HS-5 (cell line): Measurements from ENCODE around the gene CDKL2.
A peak's percentile ranks its signal among the peaks of the same experiment; 100 is the strongest.
"Not testable (repeated sequence)": the region's sequence is repeated elsewhere in the genome, so short reads cannot be mapped to it uniquely, and the experiment has no call there.

Source experiments
- DNase-seq: peaks from one replicate; pipeline ENCODE4 v3.0.0-alpha.2; 2012; ENCODE audit warnings: low read depth

Gene CDKL2

GRCh38 chr4:75630174-75630936, at the start of gene CDKL2:
TSS of gene CDKL2 (minus strand) at chr4:75630528. CDS start at chr4:75625988, 4,540 bp downstream.
- DNase-seq: no peak

DNA sequence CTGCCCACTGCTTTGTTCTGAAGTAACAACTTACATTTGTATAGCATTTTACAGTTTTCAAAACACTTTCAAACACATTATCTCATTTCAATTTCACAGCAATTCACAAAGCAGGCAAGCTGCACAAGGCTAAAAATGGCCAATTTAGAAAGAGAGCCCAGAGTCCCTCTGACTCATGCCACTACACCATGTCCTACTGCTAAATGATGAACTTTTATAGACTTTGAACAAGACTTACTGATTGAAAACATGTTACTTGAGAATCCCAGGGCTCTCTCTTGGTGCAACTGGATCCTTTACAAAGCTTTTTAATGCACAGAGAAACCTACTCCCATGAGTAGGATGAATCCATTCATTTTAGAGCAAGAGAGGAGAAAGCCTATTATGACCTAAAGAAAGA, 48.6 kb upstream of the CDKL2 start:
- DNase-seq: no peak

DNA sequence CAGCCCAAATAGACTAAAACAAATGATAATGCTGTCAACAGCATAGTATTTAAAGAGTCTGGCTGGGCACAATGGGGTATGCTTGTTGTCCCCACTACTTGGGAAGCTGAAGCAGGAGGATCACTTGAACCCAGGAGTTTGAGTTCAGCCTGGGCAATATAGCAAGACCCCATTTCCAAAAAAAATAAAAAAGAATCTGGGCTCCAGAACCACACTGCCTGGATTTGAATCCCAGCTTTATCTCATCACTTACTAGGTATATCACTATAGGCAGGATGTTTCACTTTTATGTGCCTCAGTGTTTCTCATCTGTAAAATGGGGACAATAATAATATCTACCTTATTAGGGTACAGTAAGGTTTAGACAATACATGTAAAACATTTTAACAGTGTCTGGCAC, 48.1 kb upstream of the CDKL2 start:
- no peak for DNase-seq

- no peak for DNase-seq
These were observed 44.7 kb upstream of the CDKL2 start for GRCh38 chr4:75675004-75675531.

DNA sequence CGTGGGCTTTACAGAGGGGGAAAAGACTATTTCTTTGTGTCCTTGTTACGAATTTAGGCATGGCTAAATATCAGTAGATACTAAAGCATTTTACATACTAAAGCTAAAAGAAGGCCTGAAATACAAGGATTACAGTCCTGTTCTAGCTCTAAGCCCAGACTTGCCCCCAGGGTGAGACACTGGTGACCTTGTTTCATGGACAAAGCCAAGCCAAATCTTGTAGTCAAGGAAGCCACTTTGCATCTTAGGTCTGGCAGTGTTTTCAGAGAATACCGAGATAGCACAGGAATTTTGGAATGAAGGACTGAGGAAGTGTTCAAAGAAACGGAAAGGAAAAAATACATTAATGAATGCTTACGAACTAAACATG, 43.6 kb upstream of the CDKL2 start:
- DNase-seq: no peak

DNA sequence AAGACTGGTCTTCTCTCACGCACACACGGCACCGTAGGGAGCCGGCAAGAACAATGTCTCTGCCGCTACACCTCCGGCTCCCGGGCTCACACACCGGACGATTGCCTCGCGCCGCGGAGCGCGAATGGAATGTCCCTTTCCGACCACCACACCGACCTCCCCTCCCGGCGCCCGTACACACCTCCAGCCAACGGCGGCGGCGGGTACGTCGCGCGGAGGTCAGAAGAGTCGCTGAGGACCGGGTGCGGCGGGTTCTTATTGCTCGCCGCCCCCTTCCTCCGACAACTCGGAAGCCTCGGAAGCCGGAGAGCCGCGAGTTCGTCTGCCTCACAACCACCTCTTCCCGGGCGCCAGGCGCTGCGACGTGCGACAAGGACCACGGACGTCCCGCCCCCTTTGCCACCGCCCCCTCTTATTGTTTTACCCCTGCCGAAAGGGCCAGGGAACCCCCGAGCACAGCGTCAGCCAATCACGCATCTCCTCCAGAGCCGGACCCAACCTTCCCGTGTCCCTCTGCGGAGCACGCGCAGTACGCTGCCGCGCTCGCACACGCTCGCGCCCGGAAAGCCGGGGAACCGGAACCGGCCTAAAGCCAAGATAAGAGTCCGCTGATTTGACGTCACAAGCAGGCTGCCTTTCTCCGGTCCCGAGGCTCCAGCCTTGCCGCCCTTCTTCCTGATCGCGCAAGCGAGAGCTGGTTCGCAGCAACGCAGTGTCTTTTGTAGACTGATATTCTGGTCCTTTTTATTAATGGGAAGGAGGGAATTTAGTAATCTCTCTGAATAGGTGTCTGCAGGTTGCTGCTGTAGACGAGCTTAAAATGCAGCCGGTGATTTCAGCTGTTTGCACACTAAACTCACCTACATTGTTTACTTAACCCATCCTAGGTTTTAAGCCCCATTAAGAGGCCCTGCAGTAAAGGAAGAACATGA, 43.0 kb upstream of the CDKL2 start, which contains the start of gene G3BP2:
Gene G3BP2, minus strand, starts transcription at position 385 of the 932 bp plus-strand sequence. CDS start 11,386 bp downstream, outside the sequence.
- DNase-seq: peak; percentile 87

DNA sequence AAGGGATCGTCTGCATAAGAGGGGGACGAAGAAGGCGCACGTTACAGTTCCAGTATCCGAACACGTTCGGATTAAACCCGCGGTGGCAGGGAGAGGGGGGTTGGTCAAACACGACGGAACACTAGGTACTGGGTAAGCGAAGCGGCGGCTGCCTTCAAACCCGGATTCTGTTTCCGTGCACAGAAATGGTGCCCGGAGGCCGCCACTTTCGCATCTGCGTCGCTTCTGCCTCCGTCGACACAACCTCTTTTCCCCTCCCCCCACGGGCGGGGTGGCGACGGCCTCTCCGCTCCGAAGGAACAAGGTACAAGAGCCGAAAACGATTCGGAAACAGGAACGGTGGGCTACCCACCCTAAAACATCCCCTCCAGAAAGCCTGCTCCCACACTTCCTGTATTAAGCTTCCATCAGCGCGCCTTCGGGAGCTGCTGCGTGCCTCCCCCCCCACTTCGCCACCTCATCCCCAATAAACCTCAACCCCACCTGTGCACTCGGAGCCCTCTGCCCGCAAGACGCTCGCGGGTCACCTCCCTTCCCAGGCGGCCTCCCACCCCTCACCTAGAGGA, 42.2 kb upstream of the CDKL2 start:
- DNase-seq: no peak

- no peak for DNase-seq
These were observed 41.6 kb upstream of the CDKL2 start for GRCh38 chr4:75671802-75672421.

DNA sequence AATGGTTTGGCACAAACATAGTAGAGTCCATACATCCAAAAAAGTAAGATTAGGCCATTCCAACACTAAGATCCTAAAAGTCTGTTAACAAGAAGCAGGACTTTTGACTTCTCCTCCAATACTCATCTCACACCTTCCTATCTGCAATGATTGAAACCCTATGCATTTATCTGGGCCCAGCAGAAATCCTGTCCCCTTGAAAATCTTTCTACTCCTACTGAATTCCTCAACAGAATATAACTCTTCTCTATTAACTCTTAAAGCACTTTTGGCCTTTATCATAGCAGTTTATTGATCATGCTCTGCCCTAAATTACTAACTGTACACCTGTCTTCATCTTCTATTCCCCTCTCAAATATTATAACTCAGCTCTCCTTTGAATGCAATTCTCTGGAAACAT, 38.3 kb upstream of the CDKL2 start:
- DNase-seq: no peak

DNA sequence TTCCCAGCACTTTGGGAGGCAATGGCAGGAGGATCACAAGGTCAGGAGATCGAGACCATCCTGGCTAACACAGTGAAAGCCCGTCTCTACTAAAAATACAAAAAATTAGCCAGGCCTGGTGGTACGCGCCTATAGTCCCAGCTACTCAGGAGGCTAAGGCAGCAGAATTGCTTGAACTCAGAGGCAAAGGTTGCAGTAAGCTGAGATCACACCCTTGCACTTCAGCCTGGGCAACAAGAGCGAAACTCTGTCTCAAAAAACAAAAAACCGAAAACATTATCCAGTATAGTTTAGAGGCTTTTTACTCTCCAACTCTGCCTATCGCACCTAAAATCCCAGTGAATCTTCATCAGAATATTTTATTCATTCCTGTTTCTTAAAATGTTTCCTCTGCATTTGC, 37.3 kb upstream of the CDKL2 start:
- not testable (repeated sequence) for DNase-seq

DNA sequence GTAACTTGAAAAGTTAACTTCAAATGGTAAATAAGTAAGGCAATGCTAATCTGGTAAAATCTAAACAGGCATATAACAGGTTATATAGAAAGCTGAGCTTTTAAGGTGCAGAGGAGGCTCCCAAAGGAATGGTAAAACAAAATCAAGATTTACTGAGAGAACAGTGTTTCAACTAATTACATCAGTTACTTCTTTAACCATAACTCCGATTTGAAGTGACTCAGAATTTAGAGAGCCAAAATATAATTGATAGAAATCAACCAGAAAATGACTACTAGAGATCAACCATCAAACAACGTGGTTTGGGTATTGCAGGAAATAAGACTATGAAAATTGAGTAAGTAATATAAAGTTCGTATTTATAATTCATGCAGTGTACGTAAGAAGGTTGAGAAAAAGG, 36.0 kb upstream of the CDKL2 start:
- no peak for DNase-seq

GRCh38 chr4:75664604-75665003, 34.3 kb upstream of the CDKL2 start:
- DNase-seq: not testable (repeated sequence)

GRCh38 chr4:75662626-75663025, 32.3 kb upstream of the CDKL2 start:
- no peak for DNase-seq

GRCh38 chr4:75660491-75660890, 30.2 kb upstream of the CDKL2 start:
- no peak for DNase-seq

GRCh38 chr4:75659512-75660031, 29.2 kb upstream of the CDKL2 start:
- no peak for DNase-seq

DNA sequence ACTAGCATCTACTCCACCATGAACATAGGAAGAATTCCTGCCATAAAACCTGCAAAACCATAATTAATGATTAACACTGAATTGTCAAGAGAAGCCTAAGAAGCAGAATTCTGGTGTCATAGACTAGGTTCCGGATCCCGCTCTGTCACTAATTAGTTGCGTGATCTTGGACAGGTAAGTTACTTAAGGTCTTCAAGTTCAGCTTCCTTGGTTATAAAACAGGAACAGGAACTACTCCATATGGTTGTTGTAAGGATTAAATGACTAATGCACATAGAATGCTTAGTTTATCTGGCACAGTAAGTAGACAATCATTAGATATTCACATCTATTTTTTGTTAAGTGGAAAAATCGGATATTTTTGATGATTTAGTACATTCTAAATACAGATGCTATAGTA, 28.5 kb upstream of the CDKL2 start:
- no peak for DNase-seq

GRCh38 chr4:75655562-75655961, 25.2 kb upstream of the CDKL2 start:
- no peak for DNase-seq

- DNase-seq: no peak
These were observed 24.6 kb upstream of the CDKL2 start for GRCh38 chr4:75654905-75655304.

- DNase-seq: no peak
These were observed 23.6 kb upstream of the CDKL2 start for GRCh38 chr4:75653845-75654503.

DNA sequence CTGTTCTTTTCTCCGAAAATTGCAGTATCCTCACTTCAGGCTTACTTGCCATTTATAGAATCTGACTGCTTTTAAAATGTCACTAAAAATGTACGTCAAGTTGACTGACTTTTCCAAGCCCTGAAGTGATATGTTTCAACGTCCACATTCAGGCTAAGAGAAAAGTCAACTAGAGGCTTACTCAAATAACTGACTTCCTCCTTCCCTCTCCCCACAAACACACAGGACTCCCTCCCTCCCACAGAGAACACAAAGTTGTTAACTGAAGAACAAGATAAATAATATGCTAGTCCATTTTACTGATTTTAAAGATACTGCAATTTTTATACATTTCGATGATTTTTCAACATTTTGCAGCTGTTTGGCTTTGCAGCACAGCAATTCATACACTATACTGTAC, 13.8 kb upstream of the CDKL2 start:
- no peak for DNase-seq

- DNase-seq: no peak
These were observed 13.3 kb upstream of the CDKL2 start for GRCh38 chr4:75643651-75644050.
